ENCODE results near the gene CCR5.

The CCR5 gene

GRCh38 chr3:46353647-46354410, 16.9 kb upstream of the CCR5 start, which contains the start of gene CCR2:
Gene CCR2, plus strand, starts transcription at chr3:46354111. Its CDS starts 3,417 bp downstream, at chr3:46357528.
- no peak within 1 kb of the TSS for H3K4me3 ChIP-seq (ENCODE audit: low read depth, low read length)
- no peak for TF ChIP-seq CTCF (IDR thresholded peaks at IDR 0.05; ENCODE audit: low read depth, low read length)
- no peaks in the 10 kb centered on the region for H3K36me3 ChIP-seq
- peaks cover 93% of the 10 kb centered on the region for H3K27me3 ChIP-seq (ENCODE audit: insufficient read depth, low read depth, severe bottlenecking)
- no peak within 1 kb of the TSS for H3K27ac ChIP-seq
- DNase-seq = no peak
- H3K9me3 ChIP-seq (ENCODE audit: severe bottlenecking) = no peaks in the 10 kb centered on the region

DNA sequence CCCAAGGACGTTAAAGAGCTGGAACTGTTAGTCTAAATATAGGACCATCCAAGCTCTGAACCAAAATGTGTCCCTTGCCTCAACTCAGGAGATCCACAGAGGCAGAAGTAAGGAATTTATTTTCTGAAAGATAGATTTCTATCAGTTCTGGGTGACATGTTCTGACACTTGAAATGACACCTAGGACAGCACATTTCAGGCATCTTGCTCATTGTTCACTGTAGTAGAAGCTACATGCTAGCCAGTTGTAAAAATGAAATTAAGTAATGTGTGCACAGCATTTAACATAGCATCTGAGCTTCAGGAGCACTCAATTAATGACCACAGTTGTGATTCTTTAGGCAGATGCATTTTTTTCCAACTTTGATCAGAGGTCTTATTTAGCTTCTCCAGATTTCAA, 16.3 kb upstream of the CCR5 start:
- H3K36me3 ChIP-seq = no peaks in the 10 kb centered on the region
- no peak overlapping the region for H3K4me3 ChIP-seq (ENCODE audit: low read depth, low read length)
- no peak overlapping the region for H3K27ac ChIP-seq
- no peak for TF ChIP-seq CTCF (IDR thresholded peaks at IDR 0.05; ENCODE audit: low read depth, low read length)
- no peaks in the 10 kb centered on the region for H3K9me3 ChIP-seq (ENCODE audit: severe bottlenecking)
- H3K27me3 ChIP-seq (ENCODE audit: insufficient read depth, low read depth, severe bottlenecking) = peaks cover 96% of the 10 kb centered on the region
- no peak for DNase-seq

GRCh38 chr3:46354984-46355383, 15.8 kb upstream of the CCR5 start:
- TF ChIP-seq CTCF (IDR thresholded peaks at IDR 0.05; ENCODE audit: low read depth, low read length) = no peak
- H3K4me3 ChIP-seq (ENCODE audit: low read depth, low read length) = no peak overlapping the region
- DNase-seq = no peak
- H3K27ac ChIP-seq = no peak overlapping the region
- H3K27me3 ChIP-seq (ENCODE audit: insufficient read depth, low read depth, severe bottlenecking) = peaks cover 96% of the 10 kb centered on the region
- H3K36me3 ChIP-seq = no peaks in the 10 kb centered on the region
- no peaks in the 10 kb centered on the region for H3K9me3 ChIP-seq (ENCODE audit: severe bottlenecking)

- H3K36me3 ChIP-seq = no peaks in the 10 kb centered on the region
- peaks cover 94% of the 10 kb centered on the region for H3K27me3 ChIP-seq (ENCODE audit: insufficient read depth, low read depth, severe bottlenecking)
- no peak for TF ChIP-seq CTCF (IDR thresholded peaks at IDR 0.05; ENCODE audit: low read depth, low read length)
- no peaks in the 10 kb centered on the region for H3K9me3 ChIP-seq (ENCODE audit: severe bottlenecking)
- H3K27ac ChIP-seq = no peak overlapping the region
- H3K4me3 ChIP-seq (ENCODE audit: low read depth, low read length) = no peak overlapping the region
- no peak for DNase-seq
These were observed 14.5 kb upstream of the CCR5 start for GRCh38 chr3:46356276-46356675.

DNA sequence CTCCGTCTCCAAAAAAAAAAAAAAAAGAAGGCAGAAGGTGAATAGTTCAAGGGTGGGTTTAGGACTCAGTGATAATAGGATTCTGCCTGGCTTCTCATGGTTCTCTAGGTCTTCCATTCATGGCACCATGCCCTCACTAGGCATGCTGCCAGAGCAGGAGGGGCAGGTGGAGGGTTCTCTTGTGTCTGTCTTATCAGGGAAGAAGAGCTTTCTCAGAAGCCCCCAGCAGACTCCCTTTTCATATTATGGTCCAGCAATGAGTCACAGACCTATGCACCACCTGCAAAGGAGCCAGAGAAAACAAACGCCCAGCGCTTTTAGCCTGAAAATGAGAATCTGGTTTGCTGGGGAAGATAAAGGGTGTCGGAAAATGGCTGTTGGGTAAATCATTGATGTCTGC, 13.8 kb upstream of the CCR5 start:
- H3K27me3 ChIP-seq (ENCODE audit: insufficient read depth, low read depth, severe bottlenecking) = peaks cover 94% of the 10 kb centered on the region
- H3K27ac ChIP-seq = no peak overlapping the region
- no peaks in the 10 kb centered on the region for H3K36me3 ChIP-seq
- H3K9me3 ChIP-seq (ENCODE audit: severe bottlenecking) = no peaks in the 10 kb centered on the region
- DNase-seq = no peak
- TF ChIP-seq CTCF (IDR thresholded peaks at IDR 0.05; ENCODE audit: low read depth, low read length) = no peak
- H3K4me3 ChIP-seq (ENCODE audit: low read depth, low read length) = no peak overlapping the region

DNA sequence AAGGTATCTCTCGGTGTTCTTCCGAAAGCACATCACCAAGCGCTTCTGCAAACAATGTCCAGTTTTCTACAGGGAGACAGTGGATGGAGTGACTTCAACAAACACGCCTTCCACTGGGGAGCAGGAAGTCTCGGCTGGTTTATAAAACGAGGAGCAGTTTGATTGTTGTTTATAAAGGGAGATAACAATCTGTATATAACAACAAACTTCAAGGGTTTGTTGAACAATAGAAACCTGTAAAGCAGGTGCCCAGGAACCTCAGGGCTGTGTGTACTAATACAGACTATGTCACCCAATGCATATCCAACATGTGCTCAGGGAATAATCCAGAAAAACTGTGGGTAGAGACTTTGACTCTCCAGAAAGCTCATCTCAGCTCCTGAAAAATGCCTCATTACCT, 12.3 kb upstream of the CCR5 start:
- no peaks in the 10 kb centered on the region for H3K36me3 ChIP-seq
- no peak for TF ChIP-seq CTCF (IDR thresholded peaks at IDR 0.05; ENCODE audit: low read depth, low read length)
- H3K4me3 ChIP-seq (ENCODE audit: low read depth, low read length) = no peak overlapping the region
- H3K9me3 ChIP-seq (ENCODE audit: severe bottlenecking) = no peaks in the 10 kb centered on the region
- H3K27ac ChIP-seq = no peak overlapping the region
- peaks cover 93% of the 10 kb centered on the region for H3K27me3 ChIP-seq (ENCODE audit: insufficient read depth, low read depth, severe bottlenecking)
- no peak for DNase-seq

Measured in WERI-Rb-1 (cell line).